COLO829 (cell line): ENCODE data around the gene CST7.

Source experiments
- DNase-seq: peaks from one replicate; pipeline ENCODE4 v3.0.0; 2012; ENCODE audit warnings: low spot score

Gene CST7

DNA sequence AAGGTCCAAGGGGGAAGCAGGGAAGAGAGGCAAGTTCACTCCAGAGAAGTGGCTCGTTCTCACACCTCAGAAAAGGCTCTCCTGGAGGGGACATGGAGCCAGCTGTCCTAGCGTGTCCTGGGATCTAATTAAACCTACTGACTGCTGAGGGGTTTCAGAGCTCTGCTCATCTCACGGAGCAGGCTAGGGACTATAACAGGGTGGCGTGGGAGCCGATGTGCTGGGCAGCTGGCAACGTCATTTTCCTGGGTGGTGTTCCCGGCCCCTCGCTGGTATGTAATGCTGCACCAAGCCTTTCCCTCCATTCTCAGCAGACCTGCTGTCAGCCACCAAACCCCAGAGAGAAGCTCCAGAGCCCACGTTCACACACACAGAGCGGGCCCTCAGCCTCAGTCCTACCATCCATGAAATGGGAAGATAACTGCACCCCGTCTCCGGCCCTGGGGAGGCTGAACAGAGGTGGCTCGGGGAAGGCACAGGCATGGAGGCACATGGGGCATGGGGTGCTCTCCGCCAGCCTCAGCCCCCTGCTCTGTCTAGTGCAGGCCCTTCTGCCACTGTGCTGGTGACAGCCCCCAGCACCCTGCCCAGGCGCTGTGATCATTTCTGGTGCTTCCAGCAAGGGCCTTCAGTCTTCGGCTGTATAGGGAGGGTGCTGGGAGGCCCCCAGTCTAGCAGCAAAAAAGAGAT is 1.9 kb downstream of the CST7 start:
- no peak for DNase-seq

DNA sequence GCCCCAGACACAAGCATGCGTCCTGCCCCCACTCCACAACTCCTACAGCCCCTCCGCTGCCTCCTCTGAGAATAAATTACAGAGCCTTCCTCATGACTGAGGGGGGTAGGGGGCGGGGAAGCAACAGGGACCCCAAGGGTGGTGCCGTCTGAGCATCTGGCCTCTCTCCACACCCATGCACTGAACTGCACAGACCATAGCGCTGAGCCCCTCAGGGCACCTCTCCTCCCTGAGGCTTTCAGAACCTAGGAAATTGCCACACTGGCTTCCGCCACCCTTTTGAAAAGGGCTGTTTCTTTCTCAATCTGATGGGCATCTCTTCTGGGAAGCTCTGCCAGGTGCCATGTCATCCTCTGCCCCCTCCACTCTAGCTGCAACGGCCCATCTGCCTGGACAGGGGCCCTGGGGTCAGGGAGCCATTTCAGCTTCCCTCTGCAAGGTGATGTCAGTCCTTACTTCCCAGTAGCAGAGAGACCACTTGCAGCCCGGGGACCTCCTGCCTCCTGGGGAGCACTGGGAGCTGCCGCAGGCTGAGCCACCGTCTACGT is 2.5 kb downstream of the CST7 start:
- no peak for DNase-seq

DNA sequence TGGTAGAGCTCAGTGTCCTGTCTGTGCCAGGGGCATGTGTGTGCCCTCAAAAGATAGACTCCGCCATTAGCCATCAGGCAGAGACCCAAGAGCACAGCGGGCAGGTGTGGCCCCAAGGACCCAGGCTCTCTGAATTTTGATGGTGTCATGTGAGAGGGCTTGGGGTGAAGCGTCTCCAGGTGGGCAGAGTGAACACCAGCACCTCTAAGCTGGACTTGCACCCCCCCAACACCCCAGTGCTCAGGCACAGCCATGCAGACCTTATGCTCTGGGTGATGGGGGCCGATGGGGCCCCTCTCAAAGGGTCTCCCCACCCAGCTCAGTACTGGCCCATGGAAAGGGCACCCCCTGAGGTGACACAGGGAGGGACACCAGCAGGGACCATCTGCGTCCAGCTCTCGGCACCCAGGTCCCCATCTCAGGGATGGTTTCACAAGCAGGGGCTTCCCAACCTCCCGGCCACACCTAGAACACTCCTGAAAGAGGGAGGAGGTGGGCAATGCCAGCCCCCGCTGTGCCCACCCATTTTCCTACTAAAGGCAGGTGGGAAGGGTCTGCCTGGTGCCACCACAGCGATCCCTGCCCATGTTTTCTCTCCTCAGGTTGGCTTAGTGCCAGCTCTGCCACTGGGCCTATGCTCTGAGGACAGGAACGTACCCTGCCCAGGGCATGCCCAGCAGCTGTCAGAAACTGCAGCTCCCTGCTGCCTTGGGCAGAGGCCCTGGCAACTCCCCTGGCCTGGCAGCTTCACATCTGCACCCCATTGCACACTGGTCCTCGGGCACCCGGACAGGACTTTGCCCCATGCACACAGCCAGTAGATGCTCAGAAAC is 3.5 kb downstream of the CST7 start:
- DNase-seq, result no peak

DNA sequence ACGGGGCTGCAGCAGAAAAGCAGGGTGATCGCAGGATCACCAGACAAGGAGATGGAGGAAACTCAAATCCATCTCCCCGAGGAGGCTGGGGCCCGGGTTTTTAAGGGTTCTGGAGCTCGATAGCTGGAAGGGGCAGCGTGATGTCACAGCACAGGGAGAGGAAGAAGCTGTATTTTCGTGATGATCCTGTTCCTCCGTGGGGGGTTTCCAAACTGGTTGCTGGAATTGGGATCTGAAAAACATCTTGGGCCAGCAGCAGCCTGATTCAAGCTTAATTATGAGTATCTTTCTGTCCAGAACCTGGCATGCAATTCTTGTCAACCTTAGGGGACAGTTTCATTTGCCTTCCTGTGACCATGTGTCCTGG is 4.1 kb downstream of the CST7 start:
- no peak for DNase-seq

DNA sequence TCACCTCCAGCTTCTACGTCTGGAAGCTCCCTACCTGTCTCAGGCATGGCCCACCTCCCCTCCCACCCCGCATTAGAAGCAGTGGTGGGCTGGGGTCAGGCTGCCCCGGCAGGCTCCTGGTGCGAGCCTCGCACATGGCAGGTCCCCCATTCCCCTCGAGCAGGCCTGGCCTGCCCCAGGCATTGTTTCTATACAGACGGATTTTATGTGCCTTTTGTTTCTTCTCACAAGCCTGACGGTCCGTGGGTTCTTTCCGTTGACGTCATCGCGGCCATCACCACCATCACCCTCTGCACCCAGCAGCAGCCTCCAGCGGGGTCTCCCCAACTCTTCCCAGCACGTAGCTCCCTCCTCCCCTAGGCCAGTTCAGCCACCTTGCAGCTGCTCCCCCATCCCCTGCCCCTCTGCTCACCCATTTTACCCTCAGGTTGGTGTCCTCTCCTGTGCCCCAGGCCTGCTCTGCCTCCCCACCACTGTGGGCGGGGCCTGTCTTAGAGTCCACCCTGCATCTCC is 4.6 kb downstream of the CST7 start:
- no peak for DNase-seq

DNA sequence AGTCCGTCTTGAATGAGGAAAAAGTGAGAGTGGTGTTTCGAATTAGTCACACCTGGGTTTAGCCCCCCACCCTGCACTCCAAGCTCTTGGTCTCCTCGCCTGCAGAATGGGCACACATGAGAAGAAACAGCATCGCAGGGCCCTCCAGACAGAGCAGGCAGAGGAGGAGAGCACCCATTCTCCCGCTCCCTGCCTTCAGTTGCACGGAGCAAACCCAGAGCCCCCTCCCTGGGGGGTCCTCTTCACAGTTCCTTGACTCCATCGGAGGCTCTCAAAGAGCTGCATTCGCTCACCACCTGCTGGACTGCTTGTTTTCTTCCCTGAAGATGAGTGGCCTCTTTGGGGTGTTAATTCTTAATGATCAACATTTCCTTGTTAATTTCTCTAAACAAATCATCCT is 5.1 kb downstream of the CST7 start:
- no peak for DNase-seq

DNA sequence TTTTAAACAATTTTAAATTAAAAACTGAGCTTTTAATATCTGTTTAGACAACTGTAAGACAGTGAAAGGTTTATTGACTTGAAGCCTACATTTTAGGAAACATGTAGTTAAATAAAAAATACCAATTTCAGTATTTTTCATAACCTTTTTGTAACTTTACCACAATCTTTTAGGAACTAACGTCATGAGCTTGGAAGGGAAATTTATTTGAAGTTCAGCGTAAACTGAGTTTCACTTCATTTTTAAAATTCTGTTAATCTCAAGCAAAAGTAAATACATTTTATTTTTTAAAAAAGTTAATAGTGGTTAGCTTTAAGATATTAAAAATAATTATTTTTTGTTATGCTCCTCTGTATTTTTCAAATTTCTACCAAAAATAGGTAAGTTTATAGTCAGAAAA is 5.5 kb downstream of the CST7 start:
- DNase-seq, result no peak

DNA sequence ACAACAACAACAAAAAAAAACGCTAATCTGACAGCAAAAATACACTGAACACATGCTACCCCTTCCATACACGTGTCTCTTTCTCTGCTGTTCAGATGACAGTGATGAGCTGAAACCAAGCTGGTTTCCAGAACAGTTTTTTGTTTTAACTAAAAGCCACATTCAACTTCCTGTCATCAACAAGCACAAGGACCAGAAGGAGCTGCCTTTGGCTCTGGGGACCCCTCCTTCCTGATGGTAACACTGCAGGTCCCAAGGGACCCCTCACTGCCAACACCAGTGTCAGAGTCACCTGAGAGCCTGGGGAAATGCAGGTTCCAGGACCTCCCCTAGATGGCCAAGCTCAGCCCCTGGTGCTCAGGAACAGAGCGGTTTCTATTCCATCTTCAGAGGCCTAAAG is 6.0 kb downstream of the CST7 start:
- no peak for DNase-seq

DNA sequence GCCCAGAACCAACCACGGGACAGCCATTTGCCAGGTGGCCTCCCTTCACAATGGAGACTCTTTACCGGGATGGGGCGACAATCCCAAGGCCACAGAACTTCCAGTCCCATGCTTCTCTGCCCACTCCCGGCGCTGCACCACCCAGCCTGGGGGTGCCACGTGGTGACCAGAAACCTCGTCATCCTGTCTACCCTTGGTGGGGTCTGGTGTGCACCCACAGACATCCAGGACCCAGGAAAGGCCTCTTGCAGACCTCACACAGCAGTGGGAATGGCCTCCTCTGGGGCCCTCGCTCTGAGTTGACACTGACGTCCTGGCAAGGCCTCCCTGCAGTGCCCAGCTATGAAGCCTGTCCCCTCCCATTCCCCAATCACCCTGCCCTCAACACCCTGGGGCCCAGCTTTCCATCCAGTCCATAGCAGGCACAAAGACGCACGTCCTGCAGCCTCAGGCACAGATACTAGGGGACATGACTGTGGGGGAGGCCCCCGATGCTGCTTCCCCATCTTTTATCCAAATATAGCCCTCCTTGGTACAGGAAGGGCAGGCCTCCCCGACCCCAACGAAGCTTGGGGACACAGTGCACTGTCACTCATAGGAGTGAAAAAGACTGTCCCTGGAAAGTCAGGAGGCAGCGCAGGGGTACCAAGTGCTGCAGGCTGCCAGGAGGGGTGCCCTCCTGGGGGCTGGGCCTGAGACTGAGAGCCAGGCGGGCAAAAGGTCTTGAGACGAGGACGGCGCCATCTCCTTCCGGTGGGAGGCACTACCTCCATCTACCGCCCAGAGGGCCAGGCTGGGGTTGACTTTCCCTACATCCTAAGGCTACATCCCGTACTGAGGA is 7.2 kb downstream of the CST7 start:
- DNase-seq, result no peak

DNA sequence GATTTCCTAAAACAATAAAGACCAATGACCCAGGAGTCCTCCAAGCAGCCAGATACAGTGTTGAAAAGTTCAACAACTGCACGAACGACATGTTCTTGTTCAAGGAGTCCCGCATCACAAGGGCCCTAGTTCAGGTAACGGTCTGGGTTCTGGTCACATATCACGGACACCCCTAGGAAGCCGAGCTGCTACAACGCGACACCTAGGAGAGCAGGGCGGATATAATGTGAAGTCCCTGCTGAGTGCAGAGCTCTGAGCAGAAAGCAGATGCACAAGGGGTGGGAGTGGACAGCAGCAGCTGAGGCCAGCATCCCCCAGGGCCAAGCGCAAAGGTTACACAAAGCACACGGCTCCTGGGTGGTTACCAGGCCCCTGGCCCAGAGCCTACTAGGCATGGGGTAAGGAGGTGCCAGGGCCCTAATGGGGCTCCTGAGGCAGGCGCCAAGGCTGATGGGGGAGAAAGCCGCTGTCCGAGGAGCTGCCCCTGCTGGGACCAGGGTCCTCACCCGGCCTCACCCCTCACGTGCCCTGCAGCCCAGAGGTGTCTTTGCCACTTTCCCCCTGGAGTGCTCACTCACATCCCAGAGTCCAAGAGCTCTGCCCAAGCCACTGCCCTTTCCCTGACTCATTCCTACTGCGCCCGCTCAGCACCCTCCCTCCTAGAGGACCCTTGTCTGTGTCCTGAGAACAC is 8.4 kb downstream of the CST7 start:
- DNase-seq, result no peak

DNA sequence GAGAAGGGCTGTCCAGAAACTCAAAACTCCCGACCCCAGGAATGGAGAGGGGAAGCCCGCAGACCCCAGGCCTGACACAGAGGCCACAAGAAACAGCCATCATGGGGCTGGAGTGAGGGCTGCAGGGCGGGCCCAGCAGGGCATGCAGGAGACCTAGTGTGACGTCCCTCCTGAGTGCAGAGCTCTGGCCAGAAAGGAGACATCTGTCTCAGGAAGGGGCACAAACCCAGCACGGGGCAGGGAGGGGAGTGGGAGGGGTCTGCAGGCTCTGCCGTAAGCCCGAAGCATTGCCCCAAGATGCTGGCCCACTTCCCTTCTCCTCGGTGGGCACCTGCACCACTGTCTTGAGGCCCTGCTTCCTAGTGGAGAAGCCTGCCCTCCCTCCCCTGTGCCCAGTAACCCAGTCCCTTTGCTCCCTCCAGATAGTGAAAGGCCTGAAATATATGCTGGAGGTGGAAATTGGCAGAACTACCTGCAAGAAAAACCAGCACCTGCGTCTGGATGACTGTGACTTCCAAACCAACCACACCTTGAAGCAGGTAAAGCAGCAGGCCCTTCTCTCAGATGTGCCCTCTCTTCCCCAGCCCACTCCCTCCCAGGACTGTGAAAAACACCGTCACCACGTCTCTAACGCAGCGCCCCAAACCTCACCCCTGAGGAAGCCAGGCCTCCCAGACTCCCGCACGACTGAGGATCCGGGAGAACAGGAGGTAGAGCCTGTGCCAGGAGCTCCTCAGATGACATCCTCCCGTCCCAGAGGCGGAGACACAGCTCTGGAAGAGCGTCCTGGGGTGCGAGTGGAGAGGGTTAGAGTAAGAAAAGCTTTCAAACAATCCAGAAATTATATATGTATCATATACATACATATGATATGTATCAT is 9.7 kb downstream of the CST7 start:
- DNase-seq, result no peak

DNA sequence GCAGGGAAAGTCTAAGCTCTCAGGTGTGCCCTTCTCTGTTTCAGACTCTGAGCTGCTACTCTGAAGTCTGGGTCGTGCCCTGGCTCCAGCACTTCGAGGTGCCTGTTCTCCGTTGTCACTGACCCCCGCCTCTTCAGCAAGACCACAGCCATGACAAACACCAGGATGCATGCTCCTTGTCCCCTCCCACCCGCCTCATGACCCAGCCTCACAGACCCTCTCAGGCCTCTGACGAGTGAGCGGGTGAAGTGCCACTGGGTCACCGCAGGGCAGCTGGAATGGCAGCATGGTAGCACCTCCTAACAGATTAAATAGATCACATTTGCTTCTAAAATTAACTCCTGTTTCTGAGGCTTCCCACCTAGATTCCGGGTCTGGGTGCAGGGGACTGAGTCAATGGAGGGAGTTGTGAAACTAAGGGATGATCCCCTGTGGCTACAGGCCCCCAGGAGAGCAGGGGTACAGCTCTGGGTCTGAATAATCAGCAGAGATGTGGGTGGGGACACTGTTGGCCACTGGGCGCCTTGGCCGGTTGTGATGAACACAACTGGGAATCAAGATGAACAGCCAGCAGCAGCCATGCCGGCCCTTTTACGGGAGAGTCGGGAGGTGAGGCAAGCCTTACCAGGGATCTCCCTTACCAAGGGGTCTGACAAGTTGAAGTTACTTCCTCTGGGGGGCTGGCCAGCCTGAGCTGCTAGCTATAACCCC is 10.7 kb downstream of the CST7 start:
- no peak for DNase-seq

DNA sequence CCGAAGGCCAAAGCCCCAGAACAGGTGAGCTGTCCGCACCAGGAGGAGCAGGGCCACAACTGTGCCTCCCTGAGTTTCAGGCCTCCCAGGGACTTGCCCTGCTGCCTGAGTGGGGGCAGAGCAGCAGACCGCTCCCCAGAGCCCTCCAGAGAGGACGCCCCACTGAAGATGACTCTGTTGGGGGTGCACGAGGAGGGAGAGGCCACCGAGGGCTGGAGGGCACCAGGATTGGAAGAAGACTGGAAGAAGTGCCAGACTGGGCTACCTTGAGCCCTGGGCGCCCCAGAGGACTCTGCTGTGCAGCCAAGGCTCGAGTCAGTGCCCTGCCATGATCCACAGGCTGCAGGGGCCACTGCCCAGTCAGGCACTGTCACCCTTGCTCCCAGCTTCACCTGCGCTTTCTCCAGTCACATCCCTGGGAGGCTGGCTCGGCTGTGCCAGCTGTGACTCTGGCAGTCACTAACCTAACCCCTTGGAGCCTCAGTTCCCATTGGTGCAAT is 11.3 kb downstream of the CST7 start:
- no peak for DNase-seq

DNA sequence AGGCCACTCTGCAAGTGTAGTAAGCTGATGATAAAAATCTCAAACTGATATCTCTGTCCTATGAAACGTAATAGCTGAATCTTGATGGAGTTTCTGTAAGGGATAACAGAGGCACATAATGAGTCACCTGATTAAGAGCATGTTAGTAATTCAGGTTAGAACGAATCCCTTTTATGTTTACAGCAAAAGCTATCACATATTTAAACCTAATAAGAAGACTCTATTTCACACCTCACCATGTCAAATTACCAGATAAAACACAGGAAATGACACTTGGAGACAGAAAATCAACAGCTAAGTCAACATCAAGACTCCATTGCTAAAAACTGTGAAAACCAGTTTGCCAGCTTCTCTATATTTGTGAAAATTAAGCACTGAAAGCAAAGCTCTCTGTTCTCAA is 11.8 kb downstream of the CST7 start:
- no peak for DNase-seq

DNA sequence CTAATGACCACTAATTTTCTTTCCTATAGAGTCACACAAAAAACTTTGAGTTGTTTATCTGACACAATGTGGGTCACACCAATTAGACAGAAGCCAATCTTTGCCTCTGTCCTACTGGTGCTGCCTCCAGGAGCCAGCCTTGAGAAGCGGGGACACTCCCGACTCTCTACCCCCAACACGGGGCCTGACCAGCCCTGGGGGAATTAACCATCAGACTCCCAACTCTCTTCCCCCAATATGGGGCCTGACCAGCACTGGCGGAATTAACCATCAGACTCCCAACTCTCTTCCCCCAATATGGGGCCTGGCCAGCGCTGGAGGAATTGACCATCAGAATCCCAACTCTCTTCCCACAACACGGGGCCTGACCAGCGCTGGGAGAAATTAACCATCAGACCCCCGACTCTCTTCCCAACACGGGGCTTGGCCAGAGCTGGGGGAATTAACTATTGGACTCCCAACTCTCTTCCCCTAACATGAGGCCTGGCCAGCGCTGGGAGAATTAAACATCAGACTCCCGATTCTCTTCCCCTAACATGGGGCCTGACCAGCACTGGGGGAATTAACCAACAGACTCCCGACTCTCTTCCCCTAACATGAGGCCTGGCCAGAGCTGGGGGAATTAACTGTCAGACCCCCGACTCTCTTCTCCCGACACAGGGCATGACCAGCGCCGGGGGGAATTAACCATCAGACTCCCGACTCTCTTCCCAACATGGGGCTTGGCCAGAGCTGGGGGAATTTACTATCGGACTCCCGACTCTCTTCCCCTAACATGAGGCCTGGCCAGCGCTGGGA is 12.5 kb downstream of the CST7 start:
- no peak for DNase-seq

DNA sequence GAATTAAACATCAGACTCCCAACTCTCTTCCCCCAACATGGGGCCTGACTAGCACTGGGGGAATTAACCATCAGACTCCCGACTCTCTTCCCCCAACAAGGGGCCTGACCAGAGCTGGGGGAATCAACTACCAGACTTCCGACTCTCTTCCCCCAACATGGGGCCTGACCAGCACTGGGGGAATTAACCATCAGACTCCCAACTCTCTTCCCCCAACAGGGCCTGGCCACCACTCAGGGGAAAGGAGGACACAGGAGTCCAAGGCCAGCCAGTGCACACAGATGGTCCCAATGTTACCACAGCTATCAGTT is 13.1 kb downstream of the CST7 start:
- DNase-seq, result no peak

DNA sequence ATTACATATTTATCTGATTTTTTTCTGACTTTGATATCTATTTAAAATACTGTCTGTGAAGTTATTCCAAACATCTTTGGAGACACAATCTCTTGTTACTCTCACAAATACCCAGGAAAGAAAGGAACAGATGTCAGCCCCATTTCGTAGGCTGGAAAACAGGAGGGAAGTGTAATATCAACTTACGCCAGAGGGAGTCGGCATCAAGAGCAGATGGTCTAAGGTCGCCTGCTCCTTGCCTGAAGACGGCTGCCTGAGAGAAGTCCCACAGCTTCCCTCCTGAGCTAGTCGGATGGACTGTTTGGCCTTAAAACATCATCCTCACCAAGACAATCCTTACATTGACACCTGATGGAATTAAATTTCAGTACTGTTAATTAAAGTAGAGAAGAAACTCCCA is 13.4 kb downstream of the CST7 start:
- DNase-seq, result no peak

DNA sequence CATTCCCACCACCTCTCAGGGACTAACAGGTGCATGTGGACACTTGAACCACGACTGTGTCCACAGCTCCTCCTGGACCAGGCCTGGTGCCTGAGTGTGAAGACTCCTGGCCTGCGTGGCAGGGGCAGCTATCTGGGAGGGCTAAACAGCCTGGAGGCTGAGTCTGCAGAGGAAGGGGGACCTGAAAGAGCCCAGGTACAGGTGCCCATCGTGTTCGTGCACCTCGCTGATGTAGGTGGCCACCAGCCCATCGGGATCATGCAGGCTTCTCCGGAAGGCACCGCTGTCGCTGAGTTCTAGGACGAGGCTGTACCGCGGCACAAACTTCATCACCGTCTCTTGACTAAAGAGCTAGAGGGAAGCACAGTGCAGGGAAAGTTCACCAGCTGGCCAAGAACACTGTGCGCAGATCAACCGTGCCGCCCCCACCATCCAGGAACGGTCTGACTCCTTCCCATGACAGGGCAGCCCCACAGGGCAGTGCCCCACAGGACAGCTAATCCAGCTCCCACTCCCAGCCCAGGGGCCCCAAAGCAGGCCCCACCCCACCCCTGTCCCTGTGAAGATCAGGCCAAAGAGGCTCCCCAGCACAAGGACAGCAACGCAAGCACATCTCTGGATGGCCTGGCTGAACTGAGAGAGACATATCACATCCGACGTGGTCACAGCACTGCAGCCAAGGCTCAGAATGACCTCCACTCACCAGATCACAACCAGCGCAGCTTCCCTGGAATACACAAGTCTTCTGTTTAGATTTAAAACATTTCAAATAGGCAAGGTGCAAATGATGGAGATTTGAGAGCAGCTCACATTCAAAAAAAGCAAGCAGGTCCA is 14.8 kb downstream of the CST7 start:
- no peak for DNase-seq

DNA sequence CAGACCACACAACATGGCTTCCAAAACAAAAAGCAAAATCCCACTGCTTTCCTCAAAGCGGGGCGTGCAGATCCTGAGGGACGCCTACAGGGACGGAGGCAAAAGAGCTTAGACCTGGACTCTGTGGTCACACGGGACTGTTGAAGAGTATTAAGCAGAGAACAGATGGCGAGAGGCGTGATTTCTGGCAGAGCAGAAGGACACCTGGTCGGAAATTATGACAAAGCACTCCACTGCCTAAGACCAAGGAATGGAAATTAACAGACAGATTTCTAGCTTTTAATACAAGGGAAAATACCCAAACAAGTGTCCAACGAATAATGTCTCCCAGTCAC is 15.4 kb downstream of the CST7 start:
- no peak for DNase-seq
